Stimulated activated CD4-positive, alpha-beta T cell treated with anti-CD3 and anti-CD28 coated beads, Interleukin-4, amount 100 ng/mL, for 4 hours (primary cell): ENCODE data around the gene GPR42.
"Not testable (repeated sequence)": the region's sequence is repeated elsewhere in the genome, so short reads cannot be mapped to it uniquely, and the experiment has no call there.

Experiments
- DNase-seq, 2 experiments: peaks; one replicate each; pipeline ENCODE4 v3.0.0-alpha.2; 2020

Gene GPR42

GRCh38 chr19:35363711-35364425 lies 7.0 kb upstream of the GPR42 start:
- DNase-seq: no peak

DNA sequence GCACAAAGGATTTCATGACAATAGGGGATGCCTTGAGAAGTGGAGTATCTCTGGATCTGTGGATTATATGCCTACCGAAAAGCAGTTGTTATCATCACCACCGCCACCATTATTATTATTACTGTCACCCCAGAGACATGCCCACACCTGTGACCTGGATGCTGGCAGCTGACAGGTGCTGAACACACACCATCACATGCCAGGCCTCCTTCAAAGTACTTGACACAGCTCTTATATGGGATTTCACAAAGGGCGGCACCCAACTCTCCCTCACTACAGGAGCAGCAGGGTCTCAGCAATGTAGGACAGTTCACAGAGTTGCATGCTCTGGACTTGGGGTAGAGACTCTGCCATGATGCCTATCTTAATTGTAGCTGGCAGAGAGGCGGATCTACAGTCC lies 5.6 kb upstream of the GPR42 start:
- DNase-seq: no peak

- DNase-seq: no peak
Measured at GRCh38 chr19:35368378-35368777, 2.5 kb upstream of the GPR42 start.

DNA sequence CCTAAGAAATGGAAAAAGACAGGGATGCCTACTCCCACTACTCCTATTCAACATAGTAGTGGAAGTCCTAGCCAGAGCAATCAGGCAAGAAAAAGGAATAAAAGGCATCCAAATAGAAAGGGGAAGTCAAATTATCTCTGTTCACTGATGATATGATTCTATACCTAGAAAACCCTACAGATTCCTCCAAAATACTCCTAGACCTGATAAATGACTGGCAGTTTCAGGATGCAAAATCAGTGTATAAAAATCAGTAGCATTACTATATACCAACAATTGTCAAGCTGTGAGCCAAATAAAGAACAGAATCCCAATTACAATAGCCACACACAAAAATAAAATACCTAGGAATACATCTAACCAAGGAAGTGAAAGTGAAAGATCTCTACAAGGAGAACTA lies 1.3 kb upstream of the GPR42 start:
- DNase-seq: no peak

- DNase-seq: no peak
Measured at GRCh38 chr19:35373492-35373891, 2.6 kb downstream of the GPR42 start.

DNA sequence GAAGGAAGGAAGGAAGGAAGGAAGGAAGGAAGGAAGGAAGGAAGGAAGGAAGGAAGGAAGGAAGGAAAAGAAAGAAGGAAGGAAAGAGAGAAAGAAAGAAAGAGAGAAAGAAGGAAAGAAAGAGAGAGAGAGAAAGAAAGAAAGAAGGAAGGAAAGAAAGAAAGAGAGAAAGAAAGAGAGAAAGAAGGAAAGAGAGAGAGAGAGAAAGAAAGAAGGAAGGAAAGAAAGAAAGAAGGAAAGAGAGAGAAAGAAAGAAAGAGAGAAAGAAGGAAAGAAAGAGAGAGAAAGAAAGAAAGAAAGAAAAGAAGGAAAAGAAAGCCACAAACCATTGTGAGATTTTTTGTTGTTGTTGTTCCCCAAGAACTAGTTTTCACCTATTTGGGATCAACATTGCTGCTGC lies 3.2 kb downstream of the GPR42 start:
- not testable (repeated sequence) for DNase-seq

DNA sequence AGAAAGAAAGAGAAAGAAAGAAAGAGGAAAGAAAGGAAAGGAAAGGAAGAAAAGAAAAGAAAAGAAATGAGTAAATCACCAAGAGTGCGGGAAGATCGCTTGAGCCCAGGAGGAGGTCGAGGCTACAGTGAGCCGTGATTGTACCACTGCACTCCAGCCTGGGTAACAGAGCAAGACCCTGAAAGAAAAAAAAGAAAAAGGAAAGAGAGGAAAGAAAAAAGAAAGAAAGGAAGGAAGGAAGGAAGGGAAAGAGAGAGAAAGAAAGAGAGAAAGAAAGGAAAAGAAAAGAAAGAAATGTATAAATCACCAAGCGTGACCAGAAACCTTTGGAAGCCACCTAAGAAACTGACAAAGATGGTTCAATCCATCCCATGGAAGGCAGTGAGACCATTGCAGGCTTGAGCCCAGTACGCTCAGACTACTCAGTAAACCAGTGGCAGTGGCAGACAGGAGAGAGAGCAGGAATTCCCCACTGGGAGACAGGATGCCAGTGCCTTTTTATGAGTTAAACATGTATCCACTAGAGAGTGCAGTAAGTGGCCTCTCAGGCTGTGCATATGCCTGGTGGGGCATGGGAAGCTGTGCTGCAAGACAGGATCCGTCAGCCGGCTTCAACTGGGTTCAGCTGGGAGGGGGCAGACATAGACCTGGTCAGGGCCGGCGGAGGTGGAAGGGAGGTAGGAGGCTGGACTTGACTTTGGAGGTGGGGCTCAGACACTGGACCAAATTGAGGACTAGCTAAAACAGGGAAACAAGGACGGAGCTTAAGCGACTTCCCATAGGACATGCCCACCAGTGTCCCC lies 4.8 kb downstream of the GPR42 start:
- DNase-seq: no peak

DNA sequence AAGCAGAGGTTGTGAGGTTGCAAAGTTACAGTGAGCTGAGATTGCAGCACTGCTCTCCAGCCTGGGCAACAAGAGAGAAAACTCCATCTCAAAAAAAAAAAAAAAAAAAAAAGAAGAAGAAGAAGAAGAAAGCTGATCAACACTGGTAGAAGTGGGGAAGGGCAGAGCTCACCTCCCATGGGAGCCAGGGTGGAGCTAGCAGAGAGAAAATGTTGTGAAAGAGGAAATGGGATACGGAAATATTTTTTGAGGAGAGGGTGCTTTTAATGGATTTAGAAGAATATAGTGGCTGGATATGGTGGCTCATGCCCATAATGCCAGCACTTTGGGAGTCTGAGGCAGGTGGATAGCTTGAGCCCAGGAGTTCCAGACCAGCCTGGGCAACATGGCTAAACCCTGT lies 6.8 kb downstream of the GPR42 start:
- DNase-seq: no peak

DNA sequence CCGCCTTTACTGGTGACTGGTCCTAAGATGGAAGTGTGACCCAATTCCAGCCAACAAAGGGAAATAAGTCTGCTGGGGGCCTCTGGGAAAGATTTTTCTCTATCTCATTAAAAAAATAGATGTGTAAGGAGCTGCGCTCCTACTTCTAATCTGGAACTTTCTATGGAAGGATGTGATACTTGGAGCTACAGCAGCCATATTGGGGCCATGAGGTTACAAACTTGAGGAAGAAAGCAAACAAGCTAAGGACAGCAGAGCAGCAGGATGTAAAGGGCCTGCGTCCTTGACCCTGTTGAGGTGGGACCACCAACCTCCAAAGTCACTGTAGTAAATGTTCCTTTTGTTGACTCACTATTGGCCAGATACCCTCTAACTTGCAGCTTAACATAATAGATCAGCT lies 7.5 kb downstream of the GPR42 start:
- no peak for DNase-seq

DNA sequence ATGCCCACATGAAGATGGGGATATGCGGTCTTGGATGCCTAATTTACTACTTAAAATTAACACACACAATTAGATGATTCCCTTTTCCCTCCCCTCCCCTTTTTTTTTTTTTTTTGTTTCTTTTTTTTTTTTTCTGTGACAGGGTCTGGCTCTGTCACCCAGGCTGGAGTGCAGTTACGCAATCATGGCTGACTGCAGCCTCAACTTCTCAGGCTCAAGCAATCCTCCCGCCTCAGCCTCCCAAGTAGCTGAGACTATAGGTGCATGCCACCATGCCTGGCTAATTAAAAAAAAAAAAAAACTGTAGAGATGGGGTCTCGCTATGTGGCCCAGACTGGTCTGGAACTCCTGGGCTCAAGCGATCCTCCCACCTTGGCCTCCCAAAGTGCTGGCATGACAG lies 8.7 kb downstream of the GPR42 start:
- not testable (repeated sequence) for DNase-seq

DNA sequence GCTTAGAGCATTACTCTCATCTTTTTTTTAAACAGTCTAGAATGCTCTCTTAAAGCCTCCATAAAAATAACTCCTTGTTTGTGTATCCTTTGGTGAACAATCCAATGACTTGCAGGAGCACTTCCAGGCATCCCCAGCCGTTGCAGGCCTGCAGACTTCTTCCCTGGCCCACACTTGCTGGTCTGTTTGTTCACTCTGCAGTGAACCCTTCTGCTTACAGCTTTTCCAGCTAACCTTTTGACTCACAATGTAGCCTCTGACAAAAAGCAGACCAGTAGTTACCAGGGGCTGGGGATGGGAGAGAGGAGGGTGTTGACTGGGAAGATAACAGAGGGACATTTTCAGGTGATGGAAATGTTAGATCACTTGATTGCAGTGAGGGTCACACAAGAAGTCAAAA lies 9.1 kb downstream of the GPR42 start:
- no peak for DNase-seq

DNA sequence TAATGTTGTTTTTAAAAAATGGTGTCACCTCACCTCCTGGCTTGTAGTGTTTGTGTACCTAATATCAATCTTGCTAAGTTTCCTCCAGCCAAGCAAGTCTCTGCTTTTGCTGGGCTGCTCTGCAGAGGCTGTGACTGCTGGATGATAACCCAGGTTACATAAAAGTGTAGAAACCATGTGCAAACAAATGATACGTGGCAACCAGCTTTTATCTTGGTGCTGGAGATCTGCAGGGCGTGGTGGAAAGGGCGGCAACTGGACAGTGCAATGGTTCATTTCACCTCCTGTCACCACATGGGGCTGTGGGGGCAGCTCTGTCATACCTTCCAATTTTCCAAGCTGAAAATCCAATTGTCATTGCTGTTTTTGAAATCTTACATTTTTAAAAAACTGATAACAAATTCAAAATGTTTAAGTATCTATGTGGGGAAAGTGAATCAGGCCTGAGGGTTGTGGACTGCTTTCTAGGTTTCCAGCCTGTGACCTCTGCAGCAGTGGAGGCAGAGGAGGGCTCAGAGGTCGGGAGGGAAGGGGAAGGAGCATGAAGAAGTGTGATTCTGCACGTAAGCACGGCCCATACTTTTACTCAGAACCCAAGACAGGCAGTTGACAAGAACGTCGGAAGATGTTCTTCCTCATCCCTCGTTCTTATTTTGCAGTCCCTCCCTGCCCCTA lies 9.7 kb downstream of the GPR42 start:
- DNase-seq: no peak

DNA sequence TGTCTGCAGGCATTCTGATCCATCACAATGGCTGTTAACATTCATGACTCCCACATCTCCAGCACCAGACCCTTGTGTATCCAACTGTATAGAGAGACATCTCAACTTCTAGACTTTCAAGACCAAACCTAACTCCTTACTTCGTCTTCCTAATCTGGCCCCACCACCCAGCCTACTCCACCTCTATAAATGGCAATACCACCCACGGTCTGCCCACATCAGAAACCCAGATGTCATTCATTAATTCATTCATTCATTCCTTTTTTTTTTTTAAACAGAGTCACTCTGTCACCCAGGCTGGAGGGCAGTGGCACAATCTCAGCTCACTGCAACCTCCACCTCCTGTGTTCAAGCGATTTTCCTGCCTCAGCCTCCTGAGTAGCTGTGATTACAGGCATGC lies 10.4 kb downstream of the GPR42 start:
- no peak for DNase-seq

- DNase-seq: no peak
Measured at GRCh38 chr19:35381926-35382325, 11.1 kb downstream of the GPR42 start.

DNA sequence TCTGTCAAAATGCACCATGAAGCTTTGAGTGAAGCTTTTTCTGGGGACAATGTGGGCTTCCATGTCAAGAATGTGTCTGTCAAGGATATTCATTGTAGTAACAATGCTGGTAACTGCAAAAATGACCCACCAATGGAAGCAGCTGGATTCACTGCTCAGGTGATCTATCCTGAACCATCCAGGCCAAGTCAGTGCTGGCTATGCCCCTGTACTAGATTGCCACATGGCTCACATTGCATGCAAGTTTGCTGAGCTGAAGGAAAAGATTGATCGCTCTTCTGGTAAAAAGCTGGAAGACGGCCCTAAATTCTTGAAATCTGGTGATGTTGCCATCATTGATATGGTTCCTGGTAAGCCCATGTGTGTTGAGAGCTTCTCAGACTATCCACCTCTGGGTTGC lies 12.7 kb downstream of the GPR42 start:
- DNase-seq: no peak

GRCh38 chr19:35388277-35389054 lies 17.6 kb downstream of the GPR42 start:
- no peak for DNase-seq

GRCh38 chr19:35389192-35389861 lies 18.5 kb downstream of the GPR42 start:
- DNase-seq: no peak

- no peak for DNase-seq
Measured at GRCh38 chr19:35392742-35393715, 22.2 kb downstream of the GPR42 start.

GRCh38 chr19:35395382-35396199 lies 24.7 kb downstream of the GPR42 start:
- DNase-seq: no peak

- no peak for DNase-seq
Measured at GRCh38 chr19:35396240-35396885, 25.5 kb downstream of the GPR42 start.
